ENCODE measurements around the gene TNFRSF1B. TPM values are rescaled to one million over a fixed set of nuclear protein-coding genes. Genes with fewer than 3 reads are reported as not detected.

TNFRSF1B gene
- polyA plus RNA-seq, 1 donor (not counting 4 experiments of a cell fraction or from before 2014, with no cell fraction given) = 0.04 TPM

DNA sequence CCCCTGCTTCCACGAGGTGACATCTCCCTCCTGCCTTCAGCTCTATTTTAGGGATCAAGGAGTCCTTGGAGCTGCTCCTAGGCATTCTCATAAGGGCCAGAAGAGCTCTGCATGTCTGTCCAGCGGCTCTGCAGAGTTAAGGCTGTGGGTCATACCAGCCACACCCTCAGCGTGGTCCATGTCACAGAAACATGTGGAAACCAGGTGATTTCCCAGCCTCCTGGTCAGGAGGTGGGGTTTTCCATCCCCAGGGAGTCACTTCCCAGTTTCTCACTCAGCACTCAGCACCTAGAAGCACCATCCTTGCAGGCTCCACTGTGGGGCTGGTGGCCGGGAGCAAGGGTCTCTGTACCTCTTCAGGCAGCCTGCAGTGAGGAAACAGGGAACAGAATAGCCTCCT lies 1.4 kb upstream of the TNFRSF1B start:
- H3K27ac ChIP-seq (ENCODE audit: control insufficient read depth, insufficient read depth, low read length) = no peak overlapping the region
- peaks cover 32% of the 10 kb centered on the region for H3K27me3 ChIP-seq (ENCODE audit: control insufficient read depth, extremely low read depth, insufficient read depth, low read length)
- no peaks in the 10 kb centered on the region for H3K79me2 ChIP-seq (ENCODE audit: control insufficient read depth, insufficient read depth, low read length)
- FAIRE-seq (no peak), DNase-seq (ENCODE audit: low read depth, low spot score) (no peak)
- H3K36me3 ChIP-seq (ENCODE audit: control insufficient read depth in 2 of 2, extremely low read depth in 1 of 2, insufficient read depth in 2 of 2, low read length in 2 of 2) = no peaks in the 10 kb centered on the region
- no peak overlapping the region for H3K4me2 ChIP-seq (ENCODE audit: control insufficient read depth, extremely low read depth, insufficient read depth, low read depth, low read length)
- no peaks in the 10 kb centered on the region for H3K9me3 ChIP-seq (ENCODE audit: control insufficient read depth, low read depth, low read length)
- H4K20me1 ChIP-seq (ENCODE audit: control insufficient read depth, extremely low read depth, insufficient read depth, low read length) = no peaks in the 10 kb centered on the region
- no peak overlapping the region for H3K9ac ChIP-seq (ENCODE audit: control insufficient read depth, extremely low read depth, insufficient read depth, low read length)
- no peak overlapping the region for H3K4me3 ChIP-seq (ENCODE audit: control insufficient read depth in 2 of 3, extremely low read depth in 1 of 3, insufficient read depth in 2 of 3, low read depth in 1 of 3, low read length in 3 of 3)
- TF ChIP-seq EZH2 (IDR thresholded peaks at IDR 0.05; ENCODE audit: low read length) (no peak), CTCF (optimal IDR thresholded peaks at IDR 0.05 in 1 of 3, IDR thresholded peaks at IDR 0.05 in 1 of 3, conservative IDR thresholded peaks at IDR 0.05 in 1 of 3; ENCODE audit: extremely low read depth in 1 of 3, insufficient read depth in 2 of 3, low read length in 3 of 3) (no peak)
- no peaks in the 10 kb centered on the region for H3K9me1 ChIP-seq (ENCODE audit: control insufficient read depth, extremely low read depth, insufficient read depth, low read length)
- peaks cover 13% of the 10 kb centered on the region for H3K4me1 ChIP-seq (ENCODE audit: control insufficient read depth, extremely low read depth, insufficient read depth, low read length)
- H2AFZ ChIP-seq (ENCODE audit: control insufficient read depth, low read length) = no peak overlapping the region
- dilution Hi-C loops (cut with MboI; ENCODE audit: extremely low pct_ligation_motif_present, low sequenced_read_pairs) = no loop called here

DNA sequence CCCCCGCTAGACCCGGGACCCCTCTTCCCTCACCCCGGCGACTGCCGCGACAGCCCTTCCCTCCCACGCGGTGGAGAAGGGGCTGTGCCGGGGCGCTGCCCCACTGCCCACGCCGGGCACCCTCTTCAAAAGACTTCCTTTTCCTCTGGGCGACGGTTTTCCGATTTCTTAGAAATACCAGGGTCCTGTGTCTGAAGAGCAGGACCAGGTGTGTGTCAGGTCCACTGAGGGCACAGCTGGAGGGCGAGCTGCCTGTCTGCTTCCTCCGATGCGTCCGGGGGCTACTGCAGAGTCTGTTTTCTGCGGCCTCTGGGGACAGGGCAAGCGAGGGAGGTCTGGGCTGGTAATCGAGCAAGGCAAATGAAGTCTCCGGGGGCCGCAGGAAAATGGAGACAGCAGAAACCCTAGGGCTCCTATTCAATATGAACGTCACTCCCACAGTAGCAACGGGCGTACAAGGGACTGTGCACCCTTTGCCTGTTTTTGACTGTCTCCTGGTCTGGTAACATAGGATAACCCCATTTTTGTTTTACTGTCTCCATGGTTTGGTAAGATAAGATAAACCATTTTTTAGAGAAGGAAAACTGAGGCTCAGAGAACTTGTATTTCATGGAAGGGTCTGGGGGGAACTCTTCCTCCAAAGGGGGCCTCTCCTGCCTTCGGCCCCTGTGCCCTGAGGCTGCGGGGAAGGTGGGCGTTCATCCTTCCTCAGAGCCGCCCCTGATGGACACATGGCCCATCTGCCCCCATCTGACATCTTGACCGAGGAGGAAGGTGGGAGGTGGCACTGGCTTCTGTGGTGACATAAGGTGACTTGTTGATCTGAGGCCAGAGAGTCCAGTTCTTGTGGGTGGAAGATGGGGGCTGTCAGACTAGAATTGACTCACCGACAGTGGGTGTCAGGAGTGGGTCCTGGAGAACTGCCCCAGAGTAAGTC lies 970 bp downstream of the TNFRSF1B start:
- dilution Hi-C loops (cut with MboI; ENCODE audit: extremely low pct_ligation_motif_present, low sequenced_read_pairs) = no loop called here
- no peaks in the 10 kb centered on the region for H3K79me2 ChIP-seq (ENCODE audit: control insufficient read depth, insufficient read depth, low read length)
- DNase-seq (ENCODE audit: low read depth, low spot score) = no peak
- H3K4me3 ChIP-seq (ENCODE audit: control insufficient read depth in 2 of 3, extremely low read depth in 1 of 3, insufficient read depth in 2 of 3, low read depth in 1 of 3, low read length in 3 of 3) = no peak overlapping the region
- H4K20me1 ChIP-seq (ENCODE audit: control insufficient read depth, extremely low read depth, insufficient read depth, low read length) = no peaks in the 10 kb centered on the region
- no peak overlapping the region for H3K4me2 ChIP-seq (ENCODE audit: control insufficient read depth, extremely low read depth, insufficient read depth, low read depth, low read length)
- TF ChIP-seq CTCF (optimal IDR thresholded peaks at IDR 0.05 in 1 of 3, IDR thresholded peaks at IDR 0.05 in 1 of 3, conservative IDR thresholded peaks at IDR 0.05 in 1 of 3; ENCODE audit: extremely low read depth in 1 of 3, insufficient read depth in 2 of 3, low read length in 3 of 3) (no peak), EZH2 (IDR thresholded peaks at IDR 0.05; ENCODE audit: low read length) (peak; percentile 41)
- H3K27me3 ChIP-seq (ENCODE audit: control insufficient read depth, extremely low read depth, insufficient read depth, low read length) = peaks cover 32% of the 10 kb centered on the region
- no peaks in the 10 kb centered on the region for H3K9me3 ChIP-seq (ENCODE audit: control insufficient read depth, low read depth, low read length)
- H3K9ac ChIP-seq (ENCODE audit: control insufficient read depth, extremely low read depth, insufficient read depth, low read length) = no peak overlapping the region
- H3K27ac ChIP-seq (ENCODE audit: control insufficient read depth, insufficient read depth, low read length) = no peak overlapping the region
- no peak overlapping the region for H2AFZ ChIP-seq (ENCODE audit: control insufficient read depth, low read length)
- no peak for FAIRE-seq
- no peaks in the 10 kb centered on the region for H3K4me1 ChIP-seq (ENCODE audit: control insufficient read depth, extremely low read depth, insufficient read depth, low read length)
- no peaks in the 10 kb centered on the region for H3K9me1 ChIP-seq (ENCODE audit: control insufficient read depth, extremely low read depth, insufficient read depth, low read length)
- H3K36me3 ChIP-seq (ENCODE audit: control insufficient read depth in 2 of 2, extremely low read depth in 1 of 2, insufficient read depth in 2 of 2, low read length in 2 of 2) = no peaks in the 10 kb centered on the region

Data from keratinocyte (primary cell).